SK-N-SH treated with all-trans-retinoic acid at 6 μM for 48 hours (cell line): ENCODE results near the gene ITPR2.

Experiments
- ATAC-seq: fragments of 200-7000 bp; cut with Tn5 transposase; 3 replicates; pipeline ENCODE4 v1.9.1; 2020; ENCODE audit warnings: mild to moderate bottlenecking, moderate library complexity
- ARNTL ChIP-seq: fragments of 450-650 bp; formaldehyde crosslinking; IDR thresholded peaks from 2 replicates; pipeline ENCODE4 v1.5.0; 2020; ENCODE audit warnings: low read depth, mild to moderate bottlenecking, moderate library complexity, borderline replicate concordance
- BACH2 ChIP-seq: fragments of 250-450 bp; sonication (Bioruptor Pico); IDR thresholded peaks from 2 replicates; pipeline ENCODE4 v1.9.0; 2021; ENCODE audit warnings: mild to moderate bottlenecking, borderline replicate concordance
- CREB5 ChIP-seq: fragments of 250-450 bp; sonication (Bioruptor Pico); IDR thresholded peaks from 2 replicates; pipeline ENCODE4 v1.5.1; 2020; ENCODE audit warnings: low read depth, mild to moderate bottlenecking, moderate library complexity
- CSDC2 ChIP-seq: fragments of 250-450 bp; sonication (Bioruptor Pico); IDR thresholded peaks from 2 replicates; pipeline ENCODE4 v1.5.0; 2020; ENCODE audit warnings: mild to moderate bottlenecking, moderate library complexity
- CSRNP3 ChIP-seq: fragments of 250-450 bp; sonication (Bioruptor Pico); IDR thresholded peaks from 2 replicates; pipeline ENCODE4 v1.5.1; 2021; ENCODE audit warnings: mild to moderate bottlenecking, moderate library complexity
- ESRRG ChIP-seq: fragments of 250-450 bp; sonication (Bioruptor Pico); IDR thresholded peaks from 2 replicates; pipeline ENCODE4 v1.6.1; 2021; ENCODE audit warnings: mild to moderate bottlenecking
- GLIS3 ChIP-seq: fragments of 250-450 bp; sonication (Bioruptor Pico); IDR thresholded peaks from 2 replicates; pipeline ENCODE4 v1.5.0; 2020; ENCODE audit warnings: mild to moderate bottlenecking, moderate library complexity
- ISL1 ChIP-seq: fragments of 250-450 bp; sonication (Bioruptor Pico); IDR thresholded peaks from 2 replicates; pipeline ENCODE4 v2.1.2; 2022; ENCODE audit warnings: mild to moderate bottlenecking, moderate library complexity
- OSR1 ChIP-seq: fragments of 250-450 bp; sonication (Bioruptor Pico); IDR thresholded peaks from 2 replicates; pipeline ENCODE4 v1.8.0; 2022; ENCODE audit warnings: moderate library complexity, mild to moderate bottlenecking, inconsistent platforms
- PATZ1 ChIP-seq: fragments of 250-450 bp; sonication (Bioruptor Pico); IDR thresholded peaks from 2 replicates; pipeline ENCODE4 v1.8.0; 2020; ENCODE audit warnings: mild to moderate bottlenecking, moderate library complexity, borderline replicate concordance
- PPARA ChIP-seq: fragments of 250-450 bp; sonication (Bioruptor Pico); IDR thresholded peaks from 2 replicates; pipeline ENCODE4 v1.5.0; 2020; ENCODE audit warnings: mild to moderate bottlenecking, borderline replicate concordance
- RARB ChIP-seq: fragments of 250-450 bp; sonication (Bioruptor Pico); IDR thresholded peaks from 2 replicates; pipeline ENCODE4 v1.8.0; 2021; ENCODE audit warnings: mild to moderate bottlenecking, moderate library complexity
- TOX ChIP-seq: fragments of 250-450 bp; sonication (Bioruptor Pico); IDR thresholded peaks from 2 replicates; pipeline ENCODE4 v1.8.0; 2021; ENCODE audit warnings: mild to moderate bottlenecking, moderate library complexity, borderline replicate concordance
- ZC3H10 ChIP-seq: fragments of 250-450 bp; sonication (Bioruptor Pico); IDR thresholded peaks from 2 replicates; pipeline ENCODE4 v1.5.1; 2021; ENCODE audit warnings: mild to moderate bottlenecking, moderate library complexity
- ZFP3 ChIP-seq: fragments of 250-450 bp; sonication (Bioruptor Pico); IDR thresholded peaks from 2 replicates; pipeline ENCODE4 v1.5.0; 2020; ENCODE audit warnings: mild to moderate bottlenecking, moderate library complexity
- ZFP30 ChIP-seq: fragments of 450-650 bp; formaldehyde crosslinking; IDR thresholded peaks from 2 replicates; pipeline ENCODE4 v1.5.0; 2022; ENCODE audit warnings: mild to moderate bottlenecking, moderate library complexity
- ZNF565 ChIP-seq: fragments of 450-650 bp; formaldehyde crosslinking; conservative IDR thresholded peaks from 2 replicates; pipeline ENCODE4 v1.5.0; 2020; ENCODE audit warnings: low read depth, mild to moderate bottlenecking, moderate library complexity
- ZNF70 ChIP-seq: fragments of 450-650 bp; formaldehyde crosslinking; IDR thresholded peaks from 2 replicates; pipeline ENCODE4 v1.5.0; 2020; ENCODE audit warnings: mild to moderate bottlenecking, moderate library complexity
- ZNF8 ChIP-seq: fragments of 450-650 bp; formaldehyde crosslinking; IDR thresholded peaks from 2 replicates; pipeline ENCODE4 v1.5.0; 2020; ENCODE audit warnings: mild to moderate bottlenecking, moderate library complexity
- TF ChIP-seq, protein P1 (sequence below): fragments of 250-450 bp; sonication (Bioruptor Pico); IDR thresholded peaks from 2 replicates; pipeline ENCODE4 v1.8.0; 2021; ENCODE audit warnings: low read depth, mild to moderate bottlenecking, moderate library complexity, borderline replicate concordance
- TF ChIP-seq, protein P2 (sequence below): fragments of 250-450 bp; sonication (Bioruptor Pico); IDR thresholded peaks from 2 replicates; pipeline ENCODE4 v1.5.0; 2020; ENCODE audit warnings: mild to moderate bottlenecking, moderate library complexity

ITPR2 gene

GRCh38 chr12:26704684-26705460 lies 128.1 kb downstream of the ITPR2 start:
- ATAC-seq: peak; percentile 81
- TF ChIP-seq ZC3H10 (CRISPR knock-in tag) (0 out of 2 replicates have a peak, but pooled peaks have one; percentile 17), CSRNP3 (no peak), OSR1 (CRISPR knock-in tag) (no peak), CREB5 (peak; percentile 87), ISL1 (CRISPR knock-in tag) (peak; percentile 90)

DNA sequence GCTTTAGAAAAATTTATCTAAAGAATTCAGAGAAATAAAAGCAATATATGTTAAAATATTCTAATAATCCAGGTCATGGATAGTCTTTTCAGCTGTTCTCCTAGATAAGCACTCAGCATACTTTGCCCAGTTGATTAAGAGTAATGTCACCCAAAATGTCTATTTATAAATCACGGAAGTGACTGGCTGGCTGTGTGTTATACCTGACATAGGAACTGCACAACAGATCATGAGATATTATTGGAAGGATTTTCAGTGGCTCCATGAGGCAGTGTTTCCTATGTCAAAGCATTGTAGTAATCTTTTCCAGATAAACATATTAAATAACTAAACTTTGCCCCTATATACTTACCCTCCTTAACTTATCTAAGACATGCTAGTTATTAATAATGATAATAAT lies 128.8 kb downstream of the ITPR2 start:
- ATAC-seq: no peak
- TF ChIP-seq GLIS3 (CRISPR knock-in tag) (no peak), ZNF565 (CRISPR knock-in tag) (no peak), ZFP3 (CRISPR knock-in tag) (no peak), ZNF8 (no peak), BACH2 (no peak), PATZ1 (CRISPR knock-in tag) (no peak), RARB (no peak)
- TF ChIP-seq, all 23 proteins: peak for 0

DNA sequence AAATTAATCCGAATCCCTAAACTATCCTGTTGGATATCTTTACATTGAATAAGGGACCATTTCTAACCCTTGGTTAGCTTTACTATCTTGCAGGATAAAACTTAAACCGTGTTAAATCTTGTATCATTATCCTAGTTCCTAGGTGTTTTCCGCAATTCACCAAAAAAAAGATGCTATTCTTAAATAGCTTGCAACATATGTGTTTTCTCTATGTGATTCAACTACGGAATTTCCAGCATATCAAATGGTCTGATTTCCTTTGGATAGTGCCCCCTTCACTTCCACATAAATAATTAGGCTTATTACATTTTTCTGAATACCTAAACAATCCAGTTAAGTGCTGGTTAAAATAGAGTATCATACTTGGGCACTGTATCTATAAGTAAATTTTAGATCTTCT lies 130.3 kb downstream of the ITPR2 start:
- ATAC-seq: no peak
- TF ChIP-seq ISL1 (CRISPR knock-in tag) (no peak), ZFP3 (CRISPR knock-in tag) (no peak), CSRNP3 (no peak), PPARA (CRISPR knock-in tag) (no peak), ZNF70 (CRISPR knock-in tag) (no peak), ARNTL (CRISPR knock-in tag) (no peak), TOX (no peak), ZNF565 (CRISPR knock-in tag) (no peak), CSDC2 (CRISPR knock-in tag) (no peak), ESRRG (CRISPR knock-in tag) (no peak), OSR1 (CRISPR knock-in tag) (no peak), PATZ1 (CRISPR knock-in tag) (no peak), BACH2 (no peak), CREB5 (no peak), ZNF8 (no peak), ZFP30 (CRISPR knock-in tag) (no peak)
- TF ChIP-seq, protein P1, sequence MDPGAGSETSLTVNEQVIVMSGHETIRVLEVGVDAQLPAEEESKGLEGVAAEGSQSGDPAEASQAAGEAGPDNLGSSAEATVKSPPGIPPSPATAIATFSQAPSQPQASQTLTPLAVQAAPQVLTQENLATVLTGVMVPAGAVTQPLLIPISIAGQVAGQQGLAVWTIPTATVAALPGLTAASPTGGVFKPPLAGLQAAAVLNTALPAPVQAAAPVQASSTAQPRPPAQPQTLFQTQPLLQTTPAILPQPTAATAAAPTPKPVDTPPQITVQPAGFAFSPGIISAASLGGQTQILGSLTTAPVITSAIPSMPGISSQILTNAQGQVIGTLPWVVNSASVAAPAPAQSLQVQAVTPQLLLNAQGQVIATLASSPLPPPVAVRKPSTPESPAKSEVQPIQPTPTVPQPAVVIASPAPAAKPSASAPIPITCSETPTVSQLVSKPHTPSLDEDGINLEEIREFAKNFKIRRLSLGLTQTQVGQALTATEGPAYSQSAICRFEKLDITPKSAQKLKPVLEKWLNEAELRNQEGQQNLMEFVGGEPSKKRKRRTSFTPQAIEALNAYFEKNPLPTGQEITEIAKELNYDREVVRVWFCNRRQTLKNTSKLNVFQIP (CRISPR knock-in tag): no peak
- TF ChIP-seq, protein P2, sequence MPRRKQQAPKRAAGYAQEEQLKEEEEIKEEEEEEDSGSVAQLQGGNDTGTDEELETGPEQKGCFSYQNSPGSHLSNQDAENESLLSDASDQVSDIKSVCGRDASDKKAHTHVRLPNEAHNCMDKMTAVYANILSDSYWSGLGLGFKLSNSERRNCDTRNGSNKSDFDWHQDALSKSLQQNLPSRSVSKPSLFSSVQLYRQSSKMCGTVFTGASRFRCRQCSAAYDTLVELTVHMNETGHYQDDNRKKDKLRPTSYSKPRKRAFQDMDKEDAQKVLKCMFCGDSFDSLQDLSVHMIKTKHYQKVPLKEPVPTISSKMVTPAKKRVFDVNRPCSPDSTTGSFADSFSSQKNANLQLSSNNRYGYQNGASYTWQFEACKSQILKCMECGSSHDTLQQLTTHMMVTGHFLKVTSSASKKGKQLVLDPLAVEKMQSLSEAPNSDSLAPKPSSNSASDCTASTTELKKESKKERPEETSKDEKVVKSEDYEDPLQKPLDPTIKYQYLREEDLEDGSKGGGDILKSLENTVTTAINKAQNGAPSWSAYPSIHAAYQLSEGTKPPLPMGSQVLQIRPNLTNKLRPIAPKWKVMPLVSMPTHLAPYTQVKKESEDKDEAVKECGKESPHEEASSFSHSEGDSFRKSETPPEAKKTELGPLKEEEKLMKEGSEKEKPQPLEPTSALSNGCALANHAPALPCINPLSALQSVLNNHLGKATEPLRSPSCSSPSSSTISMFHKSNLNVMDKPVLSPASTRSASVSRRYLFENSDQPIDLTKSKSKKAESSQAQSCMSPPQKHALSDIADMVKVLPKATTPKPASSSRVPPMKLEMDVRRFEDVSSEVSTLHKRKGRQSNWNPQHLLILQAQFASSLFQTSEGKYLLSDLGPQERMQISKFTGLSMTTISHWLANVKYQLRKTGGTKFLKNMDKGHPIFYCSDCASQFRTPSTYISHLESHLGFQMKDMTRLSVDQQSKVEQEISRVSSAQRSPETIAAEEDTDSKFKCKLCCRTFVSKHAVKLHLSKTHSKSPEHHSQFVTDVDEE (CRISPR knock-in tag): no peak
